ENCODE measurements around the gene HOXB5. TPM values are rescaled to one million over a fixed set of nuclear protein-coding genes. Genes with fewer than 3 reads are reported as not detected.

HOXB5 gene
- total RNA-seq, 1 donor from 2014 or later: not detected

- Histone ChIP-seq H3K4me3 (ENCODE audit: low read length in 3 of 3) (no peak within 1 kb of the TSS), H3K36me3 (ENCODE audit: control insufficient read depth in 3 of 3, insufficient read depth in 3 of 3, low read length in 3 of 3) (no peaks in the 10 kb centered on the region), H3K9ac (ENCODE audit: low read depth in 1 of 3, low read length in 3 of 3) (no peak within 1 kb of the TSS), H3K9me3 (ENCODE audit: control insufficient read depth in 3 of 3, low read length in 3 of 3) (no peaks in the 10 kb centered on the region), H3K27me3 (ENCODE audit: control insufficient read depth in 3 of 3, insufficient read depth in 3 of 3, low read length in 3 of 3) (peaks cover 56 to 91% (median 84%) of the 10 kb centered on the region in 3 donors), H3K27ac (ENCODE audit: low read depth, low read length) (no peak within 1 kb of the TSS), H3K4me1 (ENCODE audit: control insufficient read depth in 3 of 3, insufficient read depth in 3 of 3, low read length in 3 of 3) (peaks cover 17 to 34% (median 21%) of the 10 kb centered on the region in 3 donors)
Measured at GRCh38 chr17:48589831-48590606, 3.6 kb downstream of the HOXB5 start, which contains the start of gene HOXB3. HOXB3 (minus strand) TSS chr17:48590241; CDS start chr17:48552474, 37,767 bp downstream.

- Histone ChIP-seq H3K4me1 (ENCODE audit: control insufficient read depth in 3 of 3, insufficient read depth in 3 of 3, low read length in 3 of 3) (peaks cover 19 to 34% (median 23%) of the 10 kb centered on the region in 3 donors), H3K9me3 (ENCODE audit: control insufficient read depth in 3 of 3, low read length in 3 of 3) (no peaks in the 10 kb centered on the region), H3K4me3 (ENCODE audit: low read length in 3 of 3) (no peak overlapping the region), H3K27me3 (ENCODE audit: control insufficient read depth in 3 of 3, insufficient read depth in 3 of 3, low read length in 3 of 3) (peaks cover 48 to 91% (median 79%) of the 10 kb centered on the region in 3 donors), H3K36me3 (ENCODE audit: control insufficient read depth in 3 of 3, insufficient read depth in 3 of 3, low read length in 3 of 3) (no peaks in the 10 kb centered on the region), H3K9ac (ENCODE audit: low read depth in 1 of 3, low read length in 3 of 3) (no peak overlapping the region), H3K27ac (ENCODE audit: low read depth, low read length) (no peak overlapping the region)
Measured at GRCh38 chr17:48589060-48589830, 4.3 kb downstream of the HOXB5 start.

DNA sequence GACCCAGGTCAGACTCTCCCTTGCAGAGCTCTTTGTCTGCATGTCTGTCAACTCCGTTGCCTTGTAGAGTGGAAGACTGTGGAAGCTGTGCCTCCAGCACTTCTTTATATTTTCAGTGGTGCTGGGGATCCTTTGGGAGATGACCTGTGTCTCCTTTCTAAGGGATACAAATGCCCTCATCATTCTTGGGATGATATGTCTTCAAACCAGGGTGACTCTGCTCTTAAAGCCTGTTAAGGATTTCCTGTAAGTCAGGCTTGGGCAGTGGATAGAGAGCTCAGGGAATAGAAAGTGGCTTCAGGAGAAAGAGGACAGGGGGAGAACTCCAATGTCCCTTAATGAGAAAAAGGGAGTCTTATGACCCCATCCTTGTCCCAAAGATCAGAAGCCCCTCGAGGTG is 5.1 kb downstream of the HOXB5 start:
- H3K36me3 ChIP-seq (ENCODE audit: control insufficient read depth in 3 of 3, insufficient read depth in 3 of 3, low read length in 3 of 3): no peaks in the 10 kb centered on the region
- no peak overlapping the region for H3K27ac ChIP-seq (ENCODE audit: low read depth, low read length)
- no peak overlapping the region for H3K4me3 ChIP-seq (ENCODE audit: low read length in 3 of 3)
- H3K9me3 ChIP-seq (ENCODE audit: control insufficient read depth in 3 of 3, low read length in 3 of 3): no peaks in the 10 kb centered on the region
- peaks cover 44 to 93% (median 79%) of the 10 kb centered on the region in 3 donors for H3K27me3 ChIP-seq (ENCODE audit: control insufficient read depth in 3 of 3, insufficient read depth in 3 of 3, low read length in 3 of 3)
- peaks cover 19 to 28% (median 23%) of the 10 kb centered on the region in 3 donors for H3K4me1 ChIP-seq (ENCODE audit: control insufficient read depth in 3 of 3, insufficient read depth in 3 of 3, low read length in 3 of 3)
- no peak overlapping the region for H3K9ac ChIP-seq (ENCODE audit: low read depth in 1 of 3, low read length in 3 of 3)

GRCh38 chr17:48588074-48588415 is 5.5 kb downstream of the HOXB5 start:
- H3K27me3 ChIP-seq (ENCODE audit: control insufficient read depth in 3 of 3, insufficient read depth in 3 of 3, low read length in 3 of 3): peaks cover 44 to 93% (median 79%) of the 10 kb centered on the region in 3 donors
- H3K4me1 ChIP-seq (ENCODE audit: control insufficient read depth in 3 of 3, insufficient read depth in 3 of 3, low read length in 3 of 3): peaks cover 14 to 23% (median 18%) of the 10 kb centered on the region in 3 donors
- no peaks in the 10 kb centered on the region for H3K9me3 ChIP-seq (ENCODE audit: control insufficient read depth in 3 of 3, low read length in 3 of 3)
- H3K36me3 ChIP-seq (ENCODE audit: control insufficient read depth in 3 of 3, insufficient read depth in 3 of 3, low read length in 3 of 3): no peaks in the 10 kb centered on the region
- no peak overlapping the region for H3K4me3 ChIP-seq (ENCODE audit: low read length in 3 of 3)
- no peak overlapping the region for H3K27ac ChIP-seq (ENCODE audit: low read depth, low read length)
- H3K9ac ChIP-seq (ENCODE audit: low read depth in 1 of 3, low read length in 3 of 3): no peak overlapping the region

- Histone ChIP-seq H3K9ac (ENCODE audit: low read depth in 1 of 3, low read length in 3 of 3) (no peak overlapping the region), H3K27me3 (ENCODE audit: control insufficient read depth in 3 of 3, insufficient read depth in 3 of 3, low read length in 3 of 3) (peaks cover 48 to 97% (median 80%) of the 10 kb centered on the region in 3 donors), H3K9me3 (ENCODE audit: control insufficient read depth in 3 of 3, low read length in 3 of 3) (no peaks in the 10 kb centered on the region), H3K27ac (ENCODE audit: low read depth, low read length) (no peak overlapping the region), H3K4me1 (ENCODE audit: control insufficient read depth in 3 of 3, insufficient read depth in 3 of 3, low read length in 3 of 3) (peaks cover 13 to 21% (median 17%) of the 10 kb centered on the region in 3 donors), H3K36me3 (ENCODE audit: control insufficient read depth in 3 of 3, insufficient read depth in 3 of 3, low read length in 3 of 3) (no peaks in the 10 kb centered on the region), H3K4me3 (ENCODE audit: low read length in 3 of 3) (no peak overlapping the region)
Measured at GRCh38 chr17:48587276-48588073, 6.1 kb downstream of the HOXB5 start.

DNA sequence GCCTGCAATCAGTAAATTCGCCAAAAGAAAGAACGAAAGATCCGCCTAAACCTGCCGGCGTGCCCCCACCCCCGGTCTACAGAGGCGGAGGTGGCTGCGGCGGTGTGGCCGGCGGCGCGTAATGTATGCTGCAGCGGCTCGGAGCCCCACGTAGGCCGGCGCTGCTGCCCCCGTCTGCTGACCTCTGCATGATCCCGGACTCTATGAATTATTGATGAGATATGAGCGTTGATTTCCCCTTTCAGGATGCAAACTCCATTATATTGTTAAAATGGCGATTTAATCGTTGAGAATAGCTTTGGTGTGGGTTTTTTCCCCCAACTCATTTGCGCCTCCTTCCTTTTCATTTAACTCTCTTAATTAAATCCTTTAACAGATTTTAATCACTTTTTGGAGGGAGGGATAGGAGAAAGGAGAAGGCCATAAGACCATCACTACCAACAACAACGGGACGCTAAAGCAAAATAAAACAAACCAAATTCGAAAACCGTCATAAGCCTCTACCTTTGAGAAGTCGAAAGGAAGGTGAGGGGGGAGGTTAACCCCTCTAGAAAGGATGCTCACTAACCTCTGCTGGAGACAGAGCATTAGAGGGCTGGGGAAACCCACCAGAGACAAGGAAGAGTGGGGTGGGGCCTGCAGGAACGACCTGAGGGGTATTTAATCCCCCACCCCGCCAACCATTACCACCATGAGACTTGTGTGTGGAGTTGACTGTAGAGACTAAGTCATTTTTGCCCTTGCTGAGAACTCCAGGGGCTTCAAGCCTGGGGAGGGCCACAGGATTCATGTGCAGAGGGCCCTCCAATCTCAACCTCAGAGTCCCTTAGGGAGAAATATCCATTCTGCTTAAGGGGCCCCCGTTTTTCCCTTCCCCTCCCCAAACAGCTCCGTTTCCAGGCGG is 7.0 kb downstream of the HOXB5 start:
- Histone ChIP-seq H3K9ac (ENCODE audit: low read depth in 1 of 3, low read length in 3 of 3) (peak overlapping the region in 1 of 3 donors; percentile 69), H3K9me3 (ENCODE audit: control insufficient read depth in 3 of 3, low read length in 3 of 3) (no peaks in the 10 kb centered on the region), H3K36me3 (ENCODE audit: control insufficient read depth in 3 of 3, insufficient read depth in 3 of 3, low read length in 3 of 3) (no peaks in the 10 kb centered on the region), H3K4me1 (ENCODE audit: control insufficient read depth in 3 of 3, insufficient read depth in 3 of 3, low read length in 3 of 3) (peaks cover 13 to 21% (median 21%) of the 10 kb centered on the region in 3 donors), H3K27me3 (ENCODE audit: control insufficient read depth in 3 of 3, insufficient read depth in 3 of 3, low read length in 3 of 3) (peaks cover 50 to 98% (median 80%) of the 10 kb centered on the region in 3 donors), H3K27ac (ENCODE audit: low read depth, low read length) (no peak overlapping the region), H3K4me3 (ENCODE audit: low read length in 3 of 3) (peak overlapping the region; percentile 75 to 91 (median 81))

DNA sequence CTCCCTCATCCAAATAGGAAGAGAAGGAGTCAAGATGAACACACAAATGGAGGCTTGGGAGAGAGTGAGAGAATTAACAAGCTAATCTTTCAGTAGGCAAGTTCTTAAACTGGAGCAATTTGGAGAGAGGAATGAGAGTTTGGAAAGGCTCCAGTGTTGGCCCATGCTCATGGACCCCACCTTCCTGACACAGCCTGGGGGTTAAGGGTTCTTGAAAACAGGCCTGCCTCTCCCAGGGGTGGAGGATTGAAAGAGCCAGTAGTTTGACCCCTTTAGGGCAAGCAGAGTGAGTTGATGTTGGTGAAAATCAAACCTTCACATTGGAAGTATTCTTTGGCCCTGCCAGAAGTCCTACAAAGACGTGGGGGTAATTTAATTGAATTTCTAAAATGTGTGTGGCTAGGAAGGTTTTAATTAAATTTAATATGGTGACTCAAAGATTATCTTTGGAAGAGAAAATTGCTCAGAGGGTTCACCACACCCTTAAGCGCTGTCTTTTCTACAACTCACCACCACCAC is 9.3 kb downstream of the HOXB5 start:
- Histone ChIP-seq H3K27me3 (ENCODE audit: control insufficient read depth in 3 of 3, insufficient read depth in 3 of 3, low read length in 3 of 3) (peaks cover 52 to 97% (median 84%) of the 10 kb centered on the region in 3 donors), H3K9ac (ENCODE audit: low read depth in 1 of 3, low read length in 3 of 3) (no peak overlapping the region), H3K4me3 (ENCODE audit: low read length in 3 of 3) (no peak overlapping the region), H3K27ac (ENCODE audit: low read depth, low read length) (no peak overlapping the region), H3K36me3 (ENCODE audit: control insufficient read depth in 3 of 3, insufficient read depth in 3 of 3, low read length in 3 of 3) (no peaks in the 10 kb centered on the region), H3K4me1 (ENCODE audit: control insufficient read depth in 3 of 3, insufficient read depth in 3 of 3, low read length in 3 of 3) (peaks cover 13 to 21% (median 21%) of the 10 kb centered on the region in 3 donors), H3K9me3 (ENCODE audit: control insufficient read depth in 3 of 3, low read length in 3 of 3) (no peaks in the 10 kb centered on the region)

DNA sequence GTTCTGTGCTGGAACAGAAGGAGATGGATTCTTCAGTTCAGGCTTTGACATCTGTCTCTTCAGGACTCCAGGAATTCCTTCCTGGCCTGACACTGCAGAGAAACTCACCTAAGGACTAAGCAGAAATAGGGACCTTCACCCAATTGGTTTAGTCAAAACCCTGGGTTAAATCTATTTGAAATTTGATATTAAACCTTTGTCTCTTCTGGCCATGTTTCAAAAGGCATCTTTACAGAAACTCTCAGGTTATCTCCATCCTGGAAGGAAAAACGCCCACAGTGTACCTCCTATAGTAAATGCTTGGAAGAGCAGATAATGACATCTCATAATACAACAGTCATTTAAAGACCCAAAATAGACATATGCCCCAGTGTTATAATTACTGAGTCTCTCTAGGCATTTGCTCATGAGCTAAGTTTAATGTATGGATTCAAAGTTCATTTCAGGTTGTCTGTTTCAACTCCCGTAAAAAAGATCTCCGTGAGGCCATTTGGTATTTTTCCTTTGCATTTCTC is 9.8 kb downstream of the HOXB5 start:
- Histone ChIP-seq H3K36me3 (ENCODE audit: control insufficient read depth in 3 of 3, insufficient read depth in 3 of 3, low read length in 3 of 3) (no peaks in the 10 kb centered on the region), H3K4me1 (ENCODE audit: control insufficient read depth in 3 of 3, insufficient read depth in 3 of 3, low read length in 3 of 3) (peaks cover 13 to 24% (median 21%) of the 10 kb centered on the region in 3 donors), H3K27ac (ENCODE audit: low read depth, low read length) (no peak overlapping the region), H3K27me3 (ENCODE audit: control insufficient read depth in 3 of 3, insufficient read depth in 3 of 3, low read length in 3 of 3) (peaks cover 53 to 97% (median 87%) of the 10 kb centered on the region in 3 donors), H3K4me3 (ENCODE audit: low read length in 3 of 3) (no peak overlapping the region), H3K9me3 (ENCODE audit: control insufficient read depth in 3 of 3, low read length in 3 of 3) (no peaks in the 10 kb centered on the region), H3K9ac (ENCODE audit: low read depth in 1 of 3, low read length in 3 of 3) (no peak overlapping the region)

Data from skeletal muscle tissue (tissue), 4 donors.